ENCODE results near the gene RABAC1. TPM values are rescaled to one million over a fixed set of nuclear protein-coding genes. Genes with fewer than 3 reads are reported as not detected.
A peak's percentile ranks its signal among the peaks of the same experiment; 100 is the strongest.

RABAC1 gene
- total and polyA plus RNA-seq, 5 donors from 2014 or later: 94.0 to 261 (median 222) TPM

- Mint-ChIP-seq H3K27ac (peak overlapping the region in 2 of 3 donors; percentile 32 to 65), H3K9me3 (peaks cover 0 to 8% (median 0%) of the 10 kb centered on the region in 7 donors), H3K27me3 (peaks cover 22% of the 10 kb centered on the region), H3K4me3 (peak overlapping the region in 2 of 4 donors; percentile 35 to 38), H3K4me1 (peaks cover 0 to 60% (median 25%) of the 10 kb centered on the region in 4 donors), H3K36me3 (peaks cover 21% of the 10 kb centered on the region)
- H3K36me3 ChIP-seq (ENCODE audit: control insufficient read depth, insufficient read depth, low read length): peaks cover 30% of the 10 kb centered on the region
- H3K9me3 ChIP-seq (ENCODE audit: control insufficient read depth in 2 of 2, low read length in 2 of 2): no peaks in the 10 kb centered on the region
- H3K27me3 ChIP-seq (ENCODE audit: control insufficient read depth, insufficient read depth, low read length): no peaks in the 10 kb centered on the region
- no peak overlapping the region for H3K4me3 ChIP-seq (ENCODE audit: low read depth, low read length)
- ATAC-seq (ENCODE audit: low read depth in 2 of 2) (no peak), DNase-seq (no peak)
- no peak overlapping the region for H3K27ac ChIP-seq (ENCODE audit: insufficient read depth, low read length, poor library complexity, severe bottlenecking)
- peaks cover 25% of the 10 kb centered on the region for H3K4me1 ChIP-seq (ENCODE audit: control insufficient read depth, insufficient read depth, low read length, poor library complexity, severe bottlenecking)
These were observed 50.2 kb downstream of the RABAC1 start for GRCh38 chr19:41908724-41909464.

- DNase-seq (no peak), ATAC-seq (ENCODE audit: low read depth in 2 of 2) (no peak)
- Histone ChIP-seq H3K27ac (ENCODE audit: insufficient read depth, low read length, poor library complexity, severe bottlenecking) (no peak overlapping the region), H3K27me3 (ENCODE audit: control insufficient read depth, insufficient read depth, low read length) (no peaks in the 10 kb centered on the region), H3K9me3 (ENCODE audit: control insufficient read depth in 2 of 2, low read length in 2 of 2) (no peaks in the 10 kb centered on the region), H3K4me1 (ENCODE audit: control insufficient read depth, insufficient read depth, low read length, poor library complexity, severe bottlenecking) (peaks cover 18% of the 10 kb centered on the region), H3K4me3 (ENCODE audit: low read depth, low read length) (no peak overlapping the region), H3K36me3 (ENCODE audit: control insufficient read depth, insufficient read depth, low read length) (peaks cover 38% of the 10 kb centered on the region)
- H3K36me3 Mint-ChIP-seq: peaks cover 24% of the 10 kb centered on the region
- H3K9me3 Mint-ChIP-seq: peaks cover 0 to 7% (median 0%) of the 10 kb centered on the region in 7 donors
- H3K4me1 Mint-ChIP-seq: peaks cover 0 to 58% (median 25%) of the 10 kb centered on the region in 4 donors
- no peak overlapping the region for H3K27ac Mint-ChIP-seq
- H3K27me3 Mint-ChIP-seq: peaks cover 17% of the 10 kb centered on the region
- no peak overlapping the region for H3K4me3 Mint-ChIP-seq
These were observed 51.0 kb downstream of the RABAC1 start for GRCh38 chr19:41907994-41908615.

- H3K27me3 ChIP-seq (ENCODE audit: control insufficient read depth, insufficient read depth, low read length): no peaks in the 10 kb centered on the region
- DNase-seq (no peak), ATAC-seq (ENCODE audit: low read depth in 2 of 2) (no peak)
- H3K36me3 ChIP-seq (ENCODE audit: control insufficient read depth, insufficient read depth, low read length): peaks cover 48% of the 10 kb centered on the region
- Mint-ChIP-seq H3K4me1 (peaks cover 0 to 60% (median 24%) of the 10 kb centered on the region in 4 donors), H3K9me3 (peaks cover 0 to 7% (median 0%) of the 10 kb centered on the region in 7 donors), H3K27ac (no peak overlapping the region), H3K36me3 (peaks cover 24% of the 10 kb centered on the region), H3K4me3 (no peak overlapping the region), H3K27me3 (peaks cover 10% of the 10 kb centered on the region)
- H3K4me1 ChIP-seq (ENCODE audit: control insufficient read depth, insufficient read depth, low read length, poor library complexity, severe bottlenecking): peaks cover 17% of the 10 kb centered on the region
- H3K9me3 ChIP-seq (ENCODE audit: control insufficient read depth in 2 of 2, low read length in 2 of 2): no peaks in the 10 kb centered on the region
- H3K27ac ChIP-seq (ENCODE audit: insufficient read depth, low read length, poor library complexity, severe bottlenecking): no peak overlapping the region
- H3K4me3 ChIP-seq (ENCODE audit: low read depth, low read length): no peak overlapping the region
These were observed 52.0 kb downstream of the RABAC1 start for GRCh38 chr19:41906916-41907680.

Other genes with a start within 250 kb of the RABAC1 start
- not detected for gene CEACAM6, start 203.8 kb downstream of the RABAC1 start, total RNA-seq
- gene CEACAM6, start 203.8 kb downstream of the RABAC1 start, polyA plus RNA-seq: not detected
- gene CEACAM3, start 162.7 kb downstream of the RABAC1 start, total RNA-seq: not detected
- gene CEACAM3, start 162.7 kb downstream of the RABAC1 start, polyA plus RNA-seq: not detected
- not detected for gene LYPD4, start 114.6 kb downstream of the RABAC1 start, total RNA-seq
- gene LYPD4, start 114.6 kb downstream of the RABAC1 start, polyA plus RNA-seq: not detected
- not detected for gene DMRTC2, start 114.3 kb downstream of the RABAC1 start, total RNA-seq
- not detected for gene DMRTC2, start 114.3 kb downstream of the RABAC1 start, polyA plus RNA-seq
- gene RPS19, start 99.1 kb downstream of the RABAC1 start, total RNA-seq: 2,081 TPM
- 1,000 to 10,000 TPM; 3,595 to 5,716 (median 4,931) TPM for gene RPS19, start 99.1 kb downstream of the RABAC1 start, polyA plus RNA-seq
- gene CD79A, start 82.0 kb downstream of the RABAC1 start, total RNA-seq: 4.9 TPM
- gene CD79A, start 82.0 kb downstream of the RABAC1 start, polyA plus RNA-seq: 10 to 100 TPM; 10.6 to 17.9 (median 16.4) TPM
- 1,312 TPM for gene ARHGEF1, start 76.1 kb downstream of the RABAC1 start, total RNA-seq
- 100 to 1,000 TPM; 162 to 187 (median 180) TPM for gene ARHGEF1, start 76.1 kb downstream of the RABAC1 start, polyA plus RNA-seq
- 4.7 TPM for gene ERFL, start 30.9 kb downstream of the RABAC1 start, total RNA-seq
- not detected for gene ERFL, start 30.9 kb downstream of the RABAC1 start, polyA plus RNA-seq
- 11.1 TPM for gene ATP1A3, start 34.9 kb upstream of the RABAC1 start, total RNA-seq
- gene ATP1A3, start 34.9 kb upstream of the RABAC1 start, polyA plus RNA-seq: 1 to 10 TPM in 3 of 4 donors, under 1 TPM in 1; 0.92 to 3.5 (median 1.7) TPM
- 0.52 TPM for gene GRIK5, start 110.9 kb upstream of the RABAC1 start, total RNA-seq
- under 1 TPM in 1 of 4 donors, not detected in 3; 0.06 TPM for gene GRIK5, start 110.9 kb upstream of the RABAC1 start, polyA plus RNA-seq
- 24.0 TPM for gene ZNF574, start 116.8 kb upstream of the RABAC1 start, total RNA-seq
- gene ZNF574, start 116.8 kb upstream of the RABAC1 start, polyA plus RNA-seq: 10 to 100 TPM; 10.7 to 22.1 (median 15.5) TPM
- 48.9 TPM for gene POU2F2, start 173.1 kb upstream of the RABAC1 start, total RNA-seq
- gene POU2F2, start 173.1 kb upstream of the RABAC1 start, polyA plus RNA-seq: 1 to 10 TPM; 4.2 to 7.2 (median 6.4) TPM

Data from CD4-positive, CD25-positive, alpha-beta regulatory T cell (primary cell).